HCT116 (cell line): ENCODE results near the gene ANAPC2.

Source experiments
- ATF3 ChIP-seq: IDR thresholded peaks from 2 replicates; pipeline ENCODE4 v1.6.1; 2012
- CTCF ChIP-seq, 3 experiments: fragments of 200-600 bp in 1 of 3; sonication (generic) in 1 of 3; IDR thresholded peaks in 2 of 3; conservative IDR thresholded peaks in 1 of 3; 2 replicates each; pipeline ENCODE4 v1.5.1; 2012 to 2017; ENCODE audit warnings: low read depth in 2 of 3, low read length in 2 of 3, antibody characterized with exemption in 1 of 3, borderline replicate concordance in 1 of 3, control low read depth in 1 of 3, mild to moderate bottlenecking in 1 of 3, mixed read lengths in 1 of 3, mixed run types in 1 of 3, moderate library complexity in 1 of 3; ENCODE audit not compliant: insufficient read depth in 1 of 3
- ELF1 ChIP-seq: IDR thresholded peaks from 2 replicates; pipeline ENCODE4 v1.6.1; 2012; ENCODE audit warnings: low read depth, borderline replicate concordance
- EZH2 ChIP-seq: fragments of 200-600 bp; sonication (generic); IDR thresholded peaks from 2 replicates; pipeline ENCODE4 v1.6.1; 2017; ENCODE audit warnings: antibody characterized with exemption, mixed run types
- EZH2phosphoT487 ChIP-seq: fragments of 200-600 bp; IDR thresholded peaks from 2 replicates; pipeline ENCODE4 v1.6.1; 2018; ENCODE audit warnings: antibody characterized with exemption, borderline replicate concordance
- JUND ChIP-seq: IDR thresholded peaks from 2 replicates; pipeline ENCODE4 v1.6.1; 2012
- POLR2A ChIP-seq: IDR thresholded peaks from 2 replicates; pipeline ENCODE4 v1.7.0; 2011; ENCODE audit warnings: borderline replicate concordance; ENCODE audit not compliant: insufficient read depth, insufficient read length; ENCODE audit errors: extremely low read depth
- POLR2AphosphoS5 ChIP-seq: IDR thresholded peaks from 2 replicates; pipeline ENCODE4 v1.6.1; 2011; ENCODE audit warnings: mild to moderate bottlenecking, low read depth, low read length, moderate library complexity
- RAD21 ChIP-seq: IDR thresholded peaks from 2 replicates; pipeline ENCODE4 v1.6.1; 2012; ENCODE audit warnings: low read depth, mild to moderate bottlenecking
- TCF7L2 ChIP-seq: IDR thresholded peaks from 2 replicates; pipeline ENCODE4 v1.7.0; 2011; ENCODE audit warnings: borderline replicate concordance, inconsistent platforms; ENCODE audit not compliant: insufficient read depth, insufficient read length; ENCODE audit errors: extremely low read depth
- YY1 ChIP-seq: IDR thresholded peaks from 2 replicates; pipeline ENCODE4 v1.6.1; 2011; ENCODE audit warnings: low read length, low read depth, moderate library complexity, mild to moderate bottlenecking; ENCODE audit not compliant: insufficient replicate concordance; ENCODE audit errors: extremely low read depth
- ZFX ChIP-seq: fragments of 450-650 bp; IDR thresholded peaks from 2 replicates; pipeline ENCODE4 v1.6.1; 2017
- ZNF274 ChIP-seq: fragments of 200-500 bp; sonication (Bioruptor generic); IDR thresholded peaks from 2 replicates; pipeline ENCODE4 v1.6.1; 2014; ENCODE audit warnings: mild to moderate bottlenecking, low read depth, low read length, inconsistent platforms
- TF ChIP-seq, protein P1 (sequence below): IDR thresholded peaks from 2 replicates; pipeline ENCODE4 v1.6.1; 2012; ENCODE audit warnings: low read depth

DNA sequence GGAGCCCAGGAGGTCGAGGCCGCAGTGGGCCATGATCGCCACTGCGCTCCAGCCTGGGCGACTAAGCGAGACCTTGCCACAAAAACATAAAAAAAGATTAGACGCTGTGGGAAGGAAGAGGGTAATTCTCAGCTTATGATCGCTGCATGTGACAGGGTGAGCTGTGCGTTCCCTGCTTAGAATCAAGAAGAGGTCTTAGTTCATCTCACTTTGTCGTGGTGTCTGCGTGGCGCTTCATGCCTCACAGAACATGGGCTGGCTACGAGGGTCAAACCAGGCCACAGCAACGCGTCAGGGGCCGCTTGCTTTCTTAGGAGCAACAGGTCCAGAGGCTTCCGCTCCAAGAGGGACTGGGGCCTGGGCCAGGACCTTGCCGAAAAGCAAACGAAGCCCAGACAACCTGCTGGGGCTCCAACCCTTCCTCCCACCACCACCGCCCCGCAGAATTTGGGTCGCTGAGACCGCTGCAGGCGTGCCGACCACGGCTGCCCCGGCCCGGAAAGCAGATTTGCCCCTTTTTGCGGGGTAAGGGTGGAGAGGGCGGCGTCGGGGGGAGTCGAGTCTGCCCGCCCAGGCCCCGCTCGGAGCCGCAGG, 59.4 kb downstream of the ANAPC2 start:
- no peak for TF ChIP-seq EZH2
- no peak for TF ChIP-seq JUND
- TF ChIP-seq CTCF (IDR thresholded peaks at IDR 0.05 in 2 of 3, conservative IDR thresholded peaks at IDR 0.05 in 1 of 3; ENCODE audit: borderline replicate concordance in 1 of 3, insufficient read depth in 1 of 3, low read depth in 2 of 3, low read length in 2 of 3): no peak
- TF ChIP-seq ATF3: no peak
- TF ChIP-seq TCF7L2: no peak
- 0 out of 2 replicates have a peak, but pooled peaks have one; percentile 87 for TF ChIP-seq ZFX
- TF ChIP-seq ELF1: no peak
- TF ChIP-seq RAD21: no peak
- TF ChIP-seq, protein P1, sequence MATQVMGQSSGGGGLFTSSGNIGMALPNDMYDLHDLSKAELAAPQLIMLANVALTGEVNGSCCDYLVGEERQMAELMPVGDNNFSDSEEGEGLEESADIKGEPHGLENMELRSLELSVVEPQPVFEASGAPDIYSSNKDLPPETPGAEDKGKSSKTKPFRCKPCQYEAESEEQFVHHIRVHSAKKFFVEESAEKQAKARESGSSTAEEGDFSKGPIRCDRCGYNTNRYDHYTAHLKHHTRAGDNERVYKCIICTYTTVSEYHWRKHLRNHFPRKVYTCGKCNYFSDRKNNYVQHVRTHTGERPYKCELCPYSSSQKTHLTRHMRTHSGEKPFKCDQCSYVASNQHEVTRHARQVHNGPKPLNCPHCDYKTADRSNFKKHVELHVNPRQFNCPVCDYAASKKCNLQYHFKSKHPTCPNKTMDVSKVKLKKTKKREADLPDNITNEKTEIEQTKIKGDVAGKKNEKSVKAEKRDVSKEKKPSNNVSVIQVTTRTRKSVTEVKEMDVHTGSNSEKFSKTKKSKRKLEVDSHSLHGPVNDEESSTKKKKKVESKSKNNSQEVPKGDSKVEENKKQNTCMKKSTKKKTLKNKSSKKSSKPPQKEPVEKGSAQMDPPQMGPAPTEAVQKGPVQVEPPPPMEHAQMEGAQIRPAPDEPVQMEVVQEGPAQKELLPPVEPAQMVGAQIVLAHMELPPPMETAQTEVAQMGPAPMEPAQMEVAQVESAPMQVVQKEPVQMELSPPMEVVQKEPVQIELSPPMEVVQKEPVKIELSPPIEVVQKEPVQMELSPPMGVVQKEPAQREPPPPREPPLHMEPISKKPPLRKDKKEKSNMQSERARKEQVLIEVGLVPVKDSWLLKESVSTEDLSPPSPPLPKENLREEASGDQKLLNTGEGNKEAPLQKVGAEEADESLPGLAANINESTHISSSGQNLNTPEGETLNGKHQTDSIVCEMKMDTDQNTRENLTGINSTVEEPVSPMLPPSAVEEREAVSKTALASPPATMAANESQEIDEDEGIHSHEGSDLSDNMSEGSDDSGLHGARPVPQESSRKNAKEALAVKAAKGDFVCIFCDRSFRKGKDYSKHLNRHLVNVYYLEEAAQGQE: no peak
- TF ChIP-seq ZNF274: no peak
- no peak for TF ChIP-seq POLR2A
- no peak for TF ChIP-seq EZH2phosphoT487
- TF ChIP-seq POLR2AphosphoS5: no peak
- no peak for TF ChIP-seq YY1
